ENCODE results near the gene NAGPA.
"Not testable (repeated sequence)": the region's sequence is repeated elsewhere in the genome, so short reads cannot be mapped to it uniquely, and the experiment has no call there.

Gene NAGPA

GRCh38 chr16:5064915-5065314 lies 31.2 kb upstream of the NAGPA start:
- no peak overlapping the region for H3K4me3 ChIP-seq (ENCODE audit: low read length)
- no peak for DNase-seq (ENCODE audit: low read depth, low spot score)

GRCh38 chr16:5062790-5063765 lies 29.3 kb upstream of the NAGPA start:
- DNase-seq (ENCODE audit: low read depth, low spot score), result peak; percentile 65

GRCh38 chr16:5062051-5062450 lies 28.3 kb upstream of the NAGPA start:
- no peak for DNase-seq (ENCODE audit: low read depth, low spot score)
- no peak overlapping the region for H3K4me3 ChIP-seq (ENCODE audit: low read length)

More at GRCh38 chr16:5062790-5063765, 29.3 kb upstream of the NAGPA start:
- no peak overlapping the region for H3K4me3 ChIP-seq (ENCODE audit: low read length)

- no peak for DNase-seq (ENCODE audit: low read depth, low spot score)
Observed at GRCh38 chr16:5060073-5060641, 26.4 kb upstream of the NAGPA start.

GRCh38 chr16:5059386-5060072 lies 25.8 kb upstream of the NAGPA start:
- no peak overlapping the region for H3K4me3 ChIP-seq (ENCODE audit: low read length)
- no peak for DNase-seq (ENCODE audit: low read depth, low spot score)

More at GRCh38 chr16:5060073-5060641, 26.4 kb upstream of the NAGPA start:
- no peak overlapping the region for H3K4me3 ChIP-seq (ENCODE audit: low read length)

- no peak for DNase-seq (ENCODE audit: low read depth, low spot score)
- H3K4me3 ChIP-seq (ENCODE audit: low read length), result no peak overlapping the region
Observed at GRCh38 chr16:5058476-5058875, 24.7 kb upstream of the NAGPA start.

GRCh38 chr16:5056352-5056751 lies 22.6 kb upstream of the NAGPA start:
- no peak overlapping the region for H3K4me3 ChIP-seq (ENCODE audit: low read length)
- DNase-seq (ENCODE audit: low read depth, low spot score), result peak; percentile 62

- DNase-seq (ENCODE audit: low read depth, low spot score), result no peak
Observed at GRCh38 chr16:5054876-5055865, 21.4 kb upstream of the NAGPA start.

GRCh38 chr16:5046914-5047313 lies 13.2 kb upstream of the NAGPA start:
- no peak for DNase-seq (ENCODE audit: low read depth, low spot score)
- no peak overlapping the region for H3K4me3 ChIP-seq (ENCODE audit: low read length)

More at GRCh38 chr16:5054876-5055865, 21.4 kb upstream of the NAGPA start:
- no peak overlapping the region for H3K4me3 ChIP-seq (ENCODE audit: low read length)

- DNase-seq (ENCODE audit: low read depth, low spot score), result no peak
- H3K4me3 ChIP-seq (ENCODE audit: low read length), result no peak overlapping the region
Observed at GRCh38 chr16:5045499-5046115, 11.9 kb upstream of the NAGPA start.

- not testable (repeated sequence) for H3K4me3 ChIP-seq (ENCODE audit: low read length); DNase-seq (ENCODE audit: low read depth, low spot score)
Observed at GRCh38 chr16:5044581-5044980, 10.8 kb upstream of the NAGPA start.

- DNase-seq (ENCODE audit: low read depth, low spot score), result no peak
- no peak overlapping the region for H3K4me3 ChIP-seq (ENCODE audit: low read length)
Observed at GRCh38 chr16:5044011-5044540, 10.3 kb upstream of the NAGPA start.

- no peak for DNase-seq (ENCODE audit: low read depth, low spot score)
- H3K4me3 ChIP-seq (ENCODE audit: low read length), result no peak overlapping the region
Observed at GRCh38 chr16:5042574-5043171, 8.9 kb upstream of the NAGPA start.

GRCh38 chr16:5041600-5042133 lies 7.9 kb upstream of the NAGPA start:
- no peak overlapping the region for H3K4me3 ChIP-seq (ENCODE audit: low read length)
- no peak for DNase-seq (ENCODE audit: low read depth, low spot score)

- no peak for DNase-seq (ENCODE audit: low read depth, low spot score)
Observed at GRCh38 chr16:5040451-5040850, 6.7 kb upstream of the NAGPA start.

GRCh38 chr16:5036228-5037156 lies 2.8 kb upstream of the NAGPA start:
- no peak for DNase-seq (ENCODE audit: low read depth, low spot score)

More at GRCh38 chr16:5040451-5040850, 6.7 kb upstream of the NAGPA start:
- no peak overlapping the region for H3K4me3 ChIP-seq (ENCODE audit: low read length)

More at GRCh38 chr16:5036228-5037156, 2.8 kb upstream of the NAGPA start:
- no peak overlapping the region for H3K4me3 ChIP-seq (ENCODE audit: low read length)
